GM19372 (cell line): ENCODE data around the gene TENT4B.
A peak's percentile ranks its signal among the peaks of the same experiment; 100 is the strongest.
"Not testable (repeated sequence)": the region's sequence is repeated elsewhere in the genome, so short reads cannot be mapped to it uniquely, and the experiment has no call there.

ENCODE experiments used
- ATAC-seq: cut with Tn5 transposase; IDR thresholded peaks from one replicate; pipeline ENCODE4 v1.9.1; 2021; ENCODE audit warnings: mild to moderate bottlenecking, low read depth, moderate library complexity; ENCODE audit not compliant: unreplicated experiment

The TENT4B gene

GRCh38 chr16:50227120-50227519, 74.0 kb downstream of the TENT4B start:
- ATAC-seq, result no peak

- no peak for ATAC-seq
These were observed 74.6 kb downstream of the TENT4B start for GRCh38 chr16:50227665-50228064.

- ATAC-seq, result no peak
These were observed 75.3 kb downstream of the TENT4B start for GRCh38 chr16:50228364-50228868.

GRCh38 chr16:50229149-50229726, 76.1 kb downstream of the TENT4B start:
- no peak for ATAC-seq

- no peak for ATAC-seq
These were observed 81.9 kb downstream of the TENT4B start for GRCh38 chr16:50234771-50235556.

GRCh38 chr16:50235581-50235980, 82.5 kb downstream of the TENT4B start:
- no peak for ATAC-seq

GRCh38 chr16:50238314-50238713, 85.2 kb downstream of the TENT4B start:
- no peak for ATAC-seq

GRCh38 chr16:50238868-50239301, 85.8 kb downstream of the TENT4B start:
- no peak for ATAC-seq

- ATAC-seq, result not testable (repeated sequence)
These were observed 89.9 kb downstream of the TENT4B start for GRCh38 chr16:50243024-50243423.

- ATAC-seq, result no peak
These were observed 91.0 kb downstream of the TENT4B start for GRCh38 chr16:50244140-50244503.

- ATAC-seq, result no peak
These were observed 91.7 kb downstream of the TENT4B start for GRCh38 chr16:50244504-50245416.

GRCh38 chr16:50245417-50246298, 92.6 kb downstream of the TENT4B start:
- peak; percentile 84 for ATAC-seq

GRCh38 chr16:50246299-50247122, 93.4 kb downstream of the TENT4B start:
- no peak for ATAC-seq

- no peak for ATAC-seq
These were observed 94.2 kb downstream of the TENT4B start for GRCh38 chr16:50247123-50247905.

GRCh38 chr16:50247906-50248608, 95.0 kb downstream of the TENT4B start:
- no peak for ATAC-seq

GRCh38 chr16:50248845-50249244, 95.7 kb downstream of the TENT4B start:
- no peak for ATAC-seq

- no peak for ATAC-seq
These were observed 98.4 kb downstream of the TENT4B start for GRCh38 chr16:50251375-50252081.
